HCT116 (cell line): ENCODE data around the gene HDDC3.
"Not testable (repeated sequence)": the region's sequence is repeated elsewhere in the genome, so short reads cannot be mapped to it uniquely, and the experiment has no call there.

Experiments used
- CBX3 ChIP-seq: IDR thresholded peaks from 2 replicates; pipeline ENCODE4 v1.6.1; 2012; ENCODE audit warnings: low read depth
- CTCF ChIP-seq, 3 experiments: fragments of 200-600 bp in 1 of 3; sonication (generic) in 1 of 3; IDR thresholded peaks in 2 of 3; conservative IDR thresholded peaks in 1 of 3; 2 replicates each; pipeline ENCODE4 v1.5.1; 2012 to 2017; ENCODE audit warnings: low read depth in 2 of 3, low read length in 2 of 3, antibody characterized with exemption in 1 of 3, borderline replicate concordance in 1 of 3, control low read depth in 1 of 3, mild to moderate bottlenecking in 1 of 3, mixed read lengths in 1 of 3, mixed run types in 1 of 3, moderate library complexity in 1 of 3; ENCODE audit not compliant: insufficient read depth in 1 of 3
- EZH2 ChIP-seq: fragments of 200-600 bp; sonication (generic); IDR thresholded peaks from 2 replicates; pipeline ENCODE4 v1.6.1; 2017; ENCODE audit warnings: antibody characterized with exemption, mixed run types
- EZH2phosphoT487 ChIP-seq: fragments of 200-600 bp; IDR thresholded peaks from 2 replicates; pipeline ENCODE4 v1.6.1; 2018; ENCODE audit warnings: antibody characterized with exemption, borderline replicate concordance
- JUND ChIP-seq: IDR thresholded peaks from 2 replicates; pipeline ENCODE4 v1.6.1; 2012
- POLR2A ChIP-seq: IDR thresholded peaks from 2 replicates; pipeline ENCODE4 v1.7.0; 2011; ENCODE audit warnings: borderline replicate concordance; ENCODE audit not compliant: insufficient read depth, insufficient read length; ENCODE audit errors: extremely low read depth
- SP1 ChIP-seq: IDR thresholded peaks from 2 replicates; pipeline ENCODE4 v1.6.1; 2012; ENCODE audit warnings: low read depth
- ZFX ChIP-seq: fragments of 450-650 bp; IDR thresholded peaks from 2 replicates; pipeline ENCODE4 v1.6.1; 2017

- TF ChIP-seq CTCF (IDR thresholded peaks at IDR 0.05 in 2 of 3, conservative IDR thresholded peaks at IDR 0.05 in 1 of 3; ENCODE audit: borderline replicate concordance in 1 of 3, insufficient read depth in 1 of 3, low read depth in 2 of 3, low read length in 2 of 3); CBX3; EZH2; SP1; JUND; EZH2phosphoT487; POLR2A; ZFX: not testable (repeated sequence)
These were observed 4.2 kb downstream of the HDDC3 start for GRCh38 chr15:90928106-90928505.
